NT2/D1 (cell line): ENCODE results near the gene PROM1.

ENCODE experiments used
- SUZ12 ChIP-seq: IDR thresholded peaks from 2 replicates; pipeline ENCODE4 v1.6.1; 2011; ENCODE audit not compliant: insufficient read length, insufficient read depth; ENCODE audit errors: extremely low read depth
- YY1 ChIP-seq: IDR thresholded peaks from 2 replicates; pipeline ENCODE4 v1.6.1; 2011; ENCODE audit not compliant: insufficient read length, insufficient read depth
- ZNF274 ChIP-seq: IDR thresholded peaks from 2 replicates; pipeline ENCODE4 v1.6.1; 2011; ENCODE audit warnings: mild to moderate bottlenecking, low read depth, low read length

DNA sequence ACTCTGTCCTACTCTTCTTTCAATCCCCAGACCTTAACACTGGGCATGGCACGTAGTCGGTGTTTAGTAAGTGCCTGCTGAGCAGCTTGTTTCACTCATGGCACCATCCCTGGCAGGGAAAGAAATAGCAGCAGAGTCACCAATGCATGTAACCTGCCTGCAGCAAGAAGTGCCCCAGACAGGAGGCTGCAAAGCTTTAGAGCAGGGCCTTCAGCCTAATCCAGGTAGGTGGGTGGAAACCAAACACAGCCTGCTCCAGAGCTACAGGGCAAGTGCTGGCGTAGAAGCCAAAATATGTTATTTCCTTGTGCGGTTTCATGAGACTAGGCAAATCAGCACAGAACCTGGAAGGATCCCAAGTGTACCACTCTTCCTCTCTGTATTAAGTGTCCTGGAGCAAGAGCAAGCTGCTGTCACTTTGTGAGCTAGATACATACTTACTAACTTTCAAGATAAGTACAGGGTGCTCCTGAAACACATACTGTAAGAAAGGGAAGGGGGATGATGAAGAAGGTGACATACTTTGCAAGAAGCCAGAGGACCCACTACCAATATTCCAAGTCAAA lies 5.5 kb downstream of the PROM1 start:
- TF ChIP-seq YY1 (no peak), ZNF274 (no peak), SUZ12 (no peak)
